GM23338 (cell line): ENCODE measurements around the gene CDH12. TPM values are rescaled to one million over a fixed set of nuclear protein-coding genes. Genes with fewer than 3 reads are reported as not detected.

Source experiments
- ATAC-seq: fragments of 200-7000 bp; cut with Tn5 transposase; 3 replicates; pipeline ENCODE4 v1.9.1; 2020
- DNase-seq: peaks from one replicate; pipeline ENCODE4 v3.0.0-alpha.2; 2015; ENCODE audit warnings: low spot score
- H2AFZ ChIP-seq: fragments of 200-600 bp; sonication (generic); 2 replicates; pipeline ENCODE4 v1.8.0; 2016; ENCODE audit warnings: antibody characterized with exemption, mild to moderate bottlenecking, moderate library complexity
- H3F3A ChIP-seq: fragments of 200-600 bp; sonication (generic); replicated peaks from 2 replicates; pipeline ENCODE4 v1.8.0; 2017; ENCODE audit warnings: antibody characterized with exemption, mixed run types, low read depth
- H3K27ac ChIP-seq: fragments of 200-600 bp; sonication (generic); 2 replicates; pipeline ENCODE4 v1.6.1; 2016; ENCODE audit warnings: low read depth
- H3K27me3 ChIP-seq: fragments of 200-600 bp; sonication (generic); 2 replicates; pipeline ENCODE4 v1.8.0; 2016; ENCODE audit warnings: mild to moderate bottlenecking, mixed run types, moderate library complexity; ENCODE audit not compliant: insufficient read depth
- H3K36me3 ChIP-seq: fragments of 200-600 bp; sonication (generic); 2 replicates; pipeline ENCODE4 v1.8.0; 2016; ENCODE audit warnings: mild to moderate bottlenecking; ENCODE audit not compliant: insufficient read depth
- H3K4me1 ChIP-seq: fragments of 200-600 bp; sonication (generic); 2 replicates; pipeline ENCODE4 v1.8.0; 2016; ENCODE audit warnings: mild to moderate bottlenecking, moderate library complexity; ENCODE audit not compliant: insufficient read depth
- H3K4me2 ChIP-seq: fragments of 200-600 bp; sonication (generic); 2 replicates; pipeline ENCODE4 v1.7.1; 2017; ENCODE audit warnings: mixed run types
- H3K4me3 ChIP-seq: fragments of 200-600 bp; sonication (generic); 2 replicates; pipeline ENCODE4 v1.6.1; 2016; ENCODE audit warnings: mixed run types
- H3K79me2 ChIP-seq: fragments of 200-600 bp; sonication (generic); replicated peaks from 2 replicates; pipeline ENCODE4 v1.8.0; 2017; ENCODE audit warnings: mild to moderate bottlenecking; ENCODE audit not compliant: insufficient read depth
- H3K9me2 ChIP-seq: fragments of 200-600 bp; sonication (generic); 2 replicates; pipeline ENCODE4 v1.8.0; 2017; ENCODE audit not compliant: insufficient read depth
- H4K20me1 ChIP-seq: fragments of 200-600 bp; sonication (generic); replicated peaks from 2 replicates; pipeline ENCODE4 v1.8.0; 2017; ENCODE audit warnings: mild to moderate bottlenecking; ENCODE audit not compliant: insufficient read depth
- H3K27ac Mint-ChIP-seq: 2 replicates; pipeline ENCODE4 v1.8.0; 2020; ENCODE audit warnings: inconsistent platforms, mild to moderate bottlenecking, moderate library complexity, mixed read lengths
- H3K27me3 Mint-ChIP-seq: 3 replicates; pipeline ENCODE4 v1.8.0; 2022; ENCODE audit warnings: low read depth, mild to moderate bottlenecking, moderate library complexity, mixed read lengths, inconsistent platforms; ENCODE audit not compliant: insufficient read depth, poor library complexity
- H3K36me3 Mint-ChIP-seq: 3 replicates; pipeline ENCODE4 v1.8.0; 2021; ENCODE audit warnings: low read depth, mild to moderate bottlenecking, inconsistent platforms, moderate library complexity, mixed read lengths
- H3K4me1 Mint-ChIP-seq: 3 replicates; pipeline ENCODE4 v1.8.0; 2020; ENCODE audit warnings: mild to moderate bottlenecking, inconsistent platforms, mixed read lengths
- H3K4me3 Mint-ChIP-seq: 3 replicates; pipeline ENCODE4 v1.8.0; 2021; ENCODE audit warnings: moderate library complexity, mild to moderate bottlenecking, inconsistent platforms, mixed read lengths
- H3K9me3 Mint-ChIP-seq: 3 replicates; pipeline ENCODE4 v1.8.0; 2020; ENCODE audit warnings: moderate library complexity, mild to moderate bottlenecking, inconsistent platforms, mixed read lengths
- CREB1 ChIP-seq: fragments of 250-450 bp; sonication (Bioruptor Pico); IDR thresholded peaks from 2 replicates; pipeline ENCODE4 v1.5.0; 2020; ENCODE audit warnings: low read depth, mild to moderate bottlenecking, moderate library complexity
- EZH2 ChIP-seq: fragments of 200-600 bp; sonication (generic); IDR thresholded peaks from one replicate; pipeline ENCODE4 v1.8.0; 2017; ENCODE audit warnings: antibody characterized with exemption, mild to moderate bottlenecking, low read depth; ENCODE audit not compliant: unreplicated experiment
- EZH2phosphoT487 ChIP-seq: fragments of 200-600 bp; sonication (generic); IDR thresholded peaks from one replicate; pipeline ENCODE4 v1.8.1; 2018; ENCODE audit warnings: antibody characterized with exemption; ENCODE audit not compliant: unreplicated experiment
- JUNB ChIP-seq: IDR thresholded peaks from one replicate; pipeline ENCODE4 v1.6.1; 2016; ENCODE audit warnings: antibody characterized with exemption; ENCODE audit not compliant: unreplicated experiment
- NANOG ChIP-seq: IDR thresholded peaks from 2 replicates; pipeline ENCODE4 v1.6.1; 2016; ENCODE audit warnings: antibody characterized with exemption, borderline replicate concordance
- POLR2AphosphoS5 ChIP-seq: IDR thresholded peaks from 2 replicates; pipeline ENCODE4 v1.6.1; 2016; ENCODE audit warnings: antibody characterized with exemption, low read depth
- STAT1 ChIP-seq: IDR thresholded peaks from one replicate; pipeline ENCODE4 v1.6.1; 2016; ENCODE audit warnings: antibody characterized with exemption; ENCODE audit not compliant: unreplicated experiment
- ZNF114 ChIP-seq: fragments of 250-450 bp; sonication (Bioruptor Pico); IDR thresholded peaks from 2 replicates; pipeline ENCODE4 v1.5.0; 2020; ENCODE audit warnings: mild to moderate bottlenecking, moderate library complexity
- ZNF331 ChIP-seq: fragments of 250-450 bp; sonication (Bioruptor Pico); IDR thresholded peaks from 2 replicates; pipeline ENCODE4 v1.5.0; 2020; ENCODE audit warnings: low read depth, mild to moderate bottlenecking, moderate library complexity
- polyA plus RNA-seq: library from polyadenylated mRNA; unstranded; fragments of >200 nt; fragmentation: Nextera tagmentation; extraction: Ambion mirVana; gene quantifications from 2 replicates; pipeline ENCODE4 v1.2.1, GENCODE V29; 2016
- total RNA-seq: library from RNA; depleted of rRNA; stranded (reverse); fragments of >200 nt; shearing (Covaris generic); gene quantifications from 2 replicates; pipeline ENCODE4 v1.2.3, GENCODE V29; 2014
- TF ChIP-seq, protein P1 (sequence below): fragments of 250-450 bp; sonication (Bioruptor Pico); IDR thresholded peaks from 2 replicates; pipeline ENCODE4 v1.5.0; 2020; ENCODE audit warnings: mild to moderate bottlenecking, moderate library complexity
- TF ChIP-seq, protein P2 (sequence below): IDR thresholded peaks from 2 replicates; pipeline ENCODE4 v1.6.1; 2016; ENCODE audit warnings: antibody characterized with exemption
- TF ChIP-seq, protein P3 (sequence below): IDR thresholded peaks from one replicate; pipeline ENCODE4 v1.6.1; 2018; ENCODE audit warnings: antibody characterized with exemption; ENCODE audit not compliant: unreplicated experiment
- TF ChIP-seq, protein P4 (sequence below), 2 experiments: fragments of 200-600 bp in 1 of 2; sonication (generic) in 1 of 2; conservative IDR thresholded peaks; 2 replicates each; pipeline versions ENCODE4 v1.5.1 to v1.6.1; 2016 to 2017; ENCODE audit warnings: antibody characterized with exemption in 2 of 2, low read depth in 2 of 2, mild to moderate bottlenecking in 2 of 2, moderate library complexity in 1 of 2

The CDH12 gene
- total and polyA plus RNA-seq, 2 experiments from 2014 or later: not detected

DNA sequence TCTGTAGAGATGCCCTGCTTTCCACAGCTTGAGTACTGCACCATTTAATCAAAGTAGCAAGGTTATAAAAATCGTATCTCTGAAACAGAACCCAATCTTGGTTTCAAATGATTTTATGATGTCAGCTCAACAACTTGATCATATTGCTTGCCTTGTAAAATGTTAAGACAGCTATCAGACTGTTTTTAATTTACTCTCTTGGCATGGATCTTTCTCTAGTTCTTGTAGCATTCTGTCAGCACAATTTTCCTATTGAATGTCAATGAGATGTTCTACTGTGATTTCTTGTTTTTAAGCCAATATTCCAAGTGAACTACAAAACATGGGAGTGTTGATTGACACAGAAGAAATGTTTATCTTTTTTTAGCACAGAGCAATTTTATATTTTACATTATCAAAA is 313.4 kb downstream of the CDH12 start:
- Mint-ChIP-seq H3K4me1 (no peaks in the 10 kb centered on the region), H3K27me3 (peaks cover 2% of the 10 kb centered on the region), H3K27ac (no peak overlapping the region), H3K36me3 (peaks cover 19% of the 10 kb centered on the region), H3K4me3 (no peak overlapping the region), H3K9me3 (peaks cover 28% of the 10 kb centered on the region)
- ATAC-seq: no peak
- TF ChIP-seq EZH2phosphoT487: no peak
- TF ChIP-seq, protein P1, sequence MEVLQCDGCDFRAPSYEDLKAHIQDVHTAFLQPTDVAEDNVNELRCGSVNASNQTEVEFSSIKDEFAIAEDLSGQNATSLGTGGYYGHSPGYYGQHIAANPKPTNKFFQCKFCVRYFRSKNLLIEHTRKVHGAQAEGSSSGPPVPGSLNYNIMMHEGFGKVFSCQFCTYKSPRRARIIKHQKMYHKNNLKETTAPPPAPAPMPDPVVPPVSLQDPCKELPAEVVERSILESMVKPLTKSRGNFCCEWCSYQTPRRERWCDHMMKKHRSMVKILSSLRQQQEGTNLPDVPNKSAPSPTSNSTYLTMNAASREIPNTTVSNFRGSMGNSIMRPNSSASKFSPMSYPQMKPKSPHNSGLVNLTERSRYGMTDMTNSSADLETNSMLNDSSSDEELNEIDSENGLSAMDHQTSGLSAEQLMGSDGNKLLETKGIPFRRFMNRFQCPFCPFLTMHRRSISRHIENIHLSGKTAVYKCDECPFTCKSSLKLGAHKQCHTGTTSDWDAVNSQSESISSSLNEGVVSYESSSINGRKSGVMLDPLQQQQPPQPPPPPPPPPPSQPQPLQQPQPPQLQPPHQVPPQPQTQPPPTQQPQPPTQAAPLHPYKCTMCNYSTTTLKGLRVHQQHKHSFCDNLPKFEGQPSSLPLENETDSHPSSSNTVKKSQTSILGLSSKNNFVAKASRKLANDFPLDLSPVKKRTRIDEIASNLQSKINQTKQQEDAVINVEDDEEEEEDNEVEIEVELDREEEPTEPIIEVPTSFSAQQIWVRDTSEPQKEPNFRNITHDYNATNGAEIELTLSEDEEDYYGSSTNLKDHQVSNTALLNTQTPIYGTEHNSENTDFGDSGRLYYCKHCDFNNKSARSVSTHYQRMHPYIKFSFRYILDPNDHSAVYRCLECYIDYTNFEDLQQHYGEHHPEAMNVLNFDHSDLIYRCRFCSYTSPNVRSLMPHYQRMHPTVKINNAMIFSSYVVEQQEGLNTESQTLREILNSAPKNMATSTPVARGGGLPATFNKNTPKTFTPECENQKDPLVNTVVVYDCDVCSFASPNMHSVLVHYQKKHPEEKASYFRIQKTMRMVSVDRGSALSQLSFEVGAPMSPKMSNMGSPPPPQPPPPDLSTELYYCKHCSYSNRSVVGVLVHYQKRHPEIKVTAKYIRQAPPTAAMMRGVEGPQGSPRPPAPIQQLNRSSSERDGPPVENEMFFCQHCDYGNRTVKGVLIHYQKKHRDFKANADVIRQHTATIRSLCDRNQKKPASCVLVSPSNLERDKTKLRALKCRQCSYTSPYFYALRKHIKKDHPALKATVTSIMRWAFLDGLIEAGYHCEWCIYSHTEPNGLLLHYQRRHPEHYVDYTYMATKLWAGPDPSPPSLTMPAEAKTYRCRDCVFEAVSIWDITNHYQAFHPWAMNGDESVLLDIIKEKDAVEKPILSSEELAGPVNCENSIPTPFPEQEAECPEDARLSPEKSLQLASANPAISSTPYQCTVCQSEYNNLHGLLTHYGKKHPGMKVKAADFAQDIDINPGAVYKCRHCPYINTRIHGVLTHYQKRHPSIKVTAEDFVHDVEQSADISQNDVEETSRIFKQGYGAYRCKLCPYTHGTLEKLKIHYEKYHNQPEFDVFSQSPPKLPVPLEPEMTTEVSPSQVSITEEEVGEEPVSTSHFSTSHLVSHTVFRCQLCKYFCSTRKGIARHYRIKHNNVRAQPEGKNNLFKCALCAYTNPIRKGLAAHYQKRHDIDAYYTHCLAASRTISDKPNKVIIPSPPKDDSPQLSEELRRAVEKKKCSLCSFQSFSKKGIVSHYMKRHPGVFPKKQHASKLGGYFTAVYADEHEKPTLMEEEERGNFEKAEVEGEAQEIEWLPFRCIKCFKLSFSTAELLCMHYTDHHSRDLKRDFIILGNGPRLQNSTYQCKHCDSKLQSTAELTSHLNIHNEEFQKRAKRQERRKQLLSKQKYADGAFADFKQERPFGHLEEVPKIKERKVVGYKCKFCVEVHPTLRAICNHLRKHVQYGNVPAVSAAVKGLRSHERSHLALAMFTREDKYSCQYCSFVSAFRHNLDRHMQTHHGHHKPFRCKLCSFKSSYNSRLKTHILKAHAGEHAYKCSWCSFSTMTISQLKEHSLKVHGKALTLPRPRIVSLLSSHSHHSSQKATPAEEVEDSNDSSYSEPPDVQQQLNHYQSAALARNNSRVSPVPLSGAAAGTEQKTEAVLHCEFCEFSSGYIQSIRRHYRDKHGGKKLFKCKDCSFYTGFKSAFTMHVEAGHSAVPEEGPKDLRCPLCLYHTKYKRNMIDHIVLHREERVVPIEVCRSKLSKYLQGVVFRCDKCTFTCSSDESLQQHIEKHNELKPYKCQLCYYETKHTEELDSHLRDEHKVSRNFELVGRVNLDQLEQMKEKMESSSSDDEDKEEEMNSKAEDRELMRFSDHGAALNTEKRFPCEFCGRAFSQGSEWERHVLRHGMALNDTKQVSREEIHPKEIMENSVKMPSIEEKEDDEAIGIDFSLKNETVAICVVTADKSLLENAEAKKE (CRISPR knock-in tag): no peak
- TF ChIP-seq, protein P2, sequence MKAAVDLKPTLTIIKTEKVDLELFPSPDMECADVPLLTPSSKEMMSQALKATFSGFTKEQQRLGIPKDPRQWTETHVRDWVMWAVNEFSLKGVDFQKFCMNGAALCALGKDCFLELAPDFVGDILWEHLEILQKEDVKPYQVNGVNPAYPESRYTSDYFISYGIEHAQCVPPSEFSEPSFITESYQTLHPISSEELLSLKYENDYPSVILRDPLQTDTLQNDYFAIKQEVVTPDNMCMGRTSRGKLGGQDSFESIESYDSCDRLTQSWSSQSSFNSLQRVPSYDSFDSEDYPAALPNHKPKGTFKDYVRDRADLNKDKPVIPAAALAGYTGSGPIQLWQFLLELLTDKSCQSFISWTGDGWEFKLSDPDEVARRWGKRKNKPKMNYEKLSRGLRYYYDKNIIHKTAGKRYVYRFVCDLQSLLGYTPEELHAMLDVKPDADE: no peak
- no peak for TF ChIP-seq POLR2AphosphoS5
- TF ChIP-seq ZNF114 (CRISPR knock-in tag): no peak
- TF ChIP-seq EZH2: no peak
- TF ChIP-seq JUNB: no peak
- no peak for TF ChIP-seq NANOG
- TF ChIP-seq ZNF331 (CRISPR knock-in tag): no peak
- TF ChIP-seq, protein P3, sequence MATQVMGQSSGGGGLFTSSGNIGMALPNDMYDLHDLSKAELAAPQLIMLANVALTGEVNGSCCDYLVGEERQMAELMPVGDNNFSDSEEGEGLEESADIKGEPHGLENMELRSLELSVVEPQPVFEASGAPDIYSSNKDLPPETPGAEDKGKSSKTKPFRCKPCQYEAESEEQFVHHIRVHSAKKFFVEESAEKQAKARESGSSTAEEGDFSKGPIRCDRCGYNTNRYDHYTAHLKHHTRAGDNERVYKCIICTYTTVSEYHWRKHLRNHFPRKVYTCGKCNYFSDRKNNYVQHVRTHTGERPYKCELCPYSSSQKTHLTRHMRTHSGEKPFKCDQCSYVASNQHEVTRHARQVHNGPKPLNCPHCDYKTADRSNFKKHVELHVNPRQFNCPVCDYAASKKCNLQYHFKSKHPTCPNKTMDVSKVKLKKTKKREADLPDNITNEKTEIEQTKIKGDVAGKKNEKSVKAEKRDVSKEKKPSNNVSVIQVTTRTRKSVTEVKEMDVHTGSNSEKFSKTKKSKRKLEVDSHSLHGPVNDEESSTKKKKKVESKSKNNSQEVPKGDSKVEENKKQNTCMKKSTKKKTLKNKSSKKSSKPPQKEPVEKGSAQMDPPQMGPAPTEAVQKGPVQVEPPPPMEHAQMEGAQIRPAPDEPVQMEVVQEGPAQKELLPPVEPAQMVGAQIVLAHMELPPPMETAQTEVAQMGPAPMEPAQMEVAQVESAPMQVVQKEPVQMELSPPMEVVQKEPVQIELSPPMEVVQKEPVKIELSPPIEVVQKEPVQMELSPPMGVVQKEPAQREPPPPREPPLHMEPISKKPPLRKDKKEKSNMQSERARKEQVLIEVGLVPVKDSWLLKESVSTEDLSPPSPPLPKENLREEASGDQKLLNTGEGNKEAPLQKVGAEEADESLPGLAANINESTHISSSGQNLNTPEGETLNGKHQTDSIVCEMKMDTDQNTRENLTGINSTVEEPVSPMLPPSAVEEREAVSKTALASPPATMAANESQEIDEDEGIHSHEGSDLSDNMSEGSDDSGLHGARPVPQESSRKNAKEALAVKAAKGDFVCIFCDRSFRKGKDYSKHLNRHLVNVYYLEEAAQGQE: no peak
- TF ChIP-seq CREB1 (CRISPR knock-in tag): no peak
- TF ChIP-seq, protein P4, sequence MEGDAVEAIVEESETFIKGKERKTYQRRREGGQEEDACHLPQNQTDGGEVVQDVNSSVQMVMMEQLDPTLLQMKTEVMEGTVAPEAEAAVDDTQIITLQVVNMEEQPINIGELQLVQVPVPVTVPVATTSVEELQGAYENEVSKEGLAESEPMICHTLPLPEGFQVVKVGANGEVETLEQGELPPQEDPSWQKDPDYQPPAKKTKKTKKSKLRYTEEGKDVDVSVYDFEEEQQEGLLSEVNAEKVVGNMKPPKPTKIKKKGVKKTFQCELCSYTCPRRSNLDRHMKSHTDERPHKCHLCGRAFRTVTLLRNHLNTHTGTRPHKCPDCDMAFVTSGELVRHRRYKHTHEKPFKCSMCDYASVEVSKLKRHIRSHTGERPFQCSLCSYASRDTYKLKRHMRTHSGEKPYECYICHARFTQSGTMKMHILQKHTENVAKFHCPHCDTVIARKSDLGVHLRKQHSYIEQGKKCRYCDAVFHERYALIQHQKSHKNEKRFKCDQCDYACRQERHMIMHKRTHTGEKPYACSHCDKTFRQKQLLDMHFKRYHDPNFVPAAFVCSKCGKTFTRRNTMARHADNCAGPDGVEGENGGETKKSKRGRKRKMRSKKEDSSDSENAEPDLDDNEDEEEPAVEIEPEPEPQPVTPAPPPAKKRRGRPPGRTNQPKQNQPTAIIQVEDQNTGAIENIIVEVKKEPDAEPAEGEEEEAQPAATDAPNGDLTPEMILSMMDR (conservative IDR thresholded peaks at IDR 0.05; ENCODE audit: low read depth in 2 of 2): no peak
- no peak for TF ChIP-seq STAT1
- H3F3A ChIP-seq: no peaks in the 10 kb centered on the region
- H2AFZ ChIP-seq: no peak overlapping the region
- no peaks in the 10 kb centered on the region for H4K20me1 ChIP-seq
- H3K79me2 ChIP-seq: no peaks in the 10 kb centered on the region
- H3K4me2 ChIP-seq: no peak overlapping the region
- no peak overlapping the region for H3K27ac ChIP-seq
- peaks cover 8% of the 10 kb centered on the region for H3K9me2 ChIP-seq
- no peaks in the 10 kb centered on the region for H3K27me3 ChIP-seq
- H3K4me3 ChIP-seq: no peak overlapping the region
- H3K36me3 ChIP-seq: no peaks in the 10 kb centered on the region
- no peaks in the 10 kb centered on the region for H3K4me1 ChIP-seq
- no peak for DNase-seq
